ENCODE measurements around the gene SEL1L2. TPM values are rescaled to one million over a fixed set of nuclear protein-coding genes. Genes with fewer than 3 reads are reported as not detected.

The SEL1L2 gene
- total RNA-seq, 1 experiment from 2014 or later: not detected

GRCh38 chr20:13910492-13910891 lies 79.9 kb downstream of the SEL1L2 start:
- no peaks in the 10 kb centered on the region for H3K4me1 Mint-ChIP-seq
- CTCF ChIA-PET: no interaction called here
- H3K36me3 Mint-ChIP-seq: no peaks in the 10 kb centered on the region
- ATAC-seq (no peak), DNase-seq (ENCODE audit: low spot score) (no peak)
- H3K27me3 Mint-ChIP-seq (ENCODE audit: low read depth): no peaks in the 10 kb centered on the region
- H3K9me3 Mint-ChIP-seq: no peaks in the 10 kb centered on the region
- POLR2A ChIA-PET: no interaction called here
- TF ChIP-seq PRDM15 (CRISPR knock-in tag; IDR thresholded peaks at IDR 0.05) (no peak), CREM (CRISPR knock-in tag; IDR thresholded peaks at IDR 0.05) (no peak), ZNF232 (CRISPR knock-in tag; IDR thresholded peaks at IDR 0.05) (no peak), ESRRA (CRISPR knock-in tag; IDR thresholded peaks at IDR 0.05; ENCODE audit: borderline replicate concordance) (no peak), KAT7 (CRISPR knock-in tag; IDR thresholded peaks at IDR 0.05; ENCODE audit: borderline replicate concordance) (no peak), JAZF1 (CRISPR knock-in tag; IDR thresholded peaks at IDR 0.05) (no peak), FOXP4 (CRISPR knock-in tag; IDR thresholded peaks at IDR 0.05) (no peak), IRF1 (CRISPR knock-in tag; IDR thresholded peaks at IDR 0.05) (no peak), ZNF219 (CRISPR knock-in tag; IDR thresholded peaks at IDR 0.05; ENCODE audit: borderline replicate concordance) (no peak), ZNF423 (CRISPR knock-in tag; IDR thresholded peaks at IDR 0.05) (no peak), ZNF121 (CRISPR knock-in tag; IDR thresholded peaks at IDR 0.05) (no peak), CREB1 (CRISPR knock-in tag; IDR thresholded peaks at IDR 0.05) (no peak)
- no peak overlapping the region for H3K4me3 Mint-ChIP-seq
- H3K27ac Mint-ChIP-seq: no peak overlapping the region

- Mint-ChIP-seq H3K27me3 (ENCODE audit: low read depth) (no peaks in the 10 kb centered on the region), H3K27ac (no peak overlapping the region), H3K9me3 (no peaks in the 10 kb centered on the region), H3K4me3 (no peak overlapping the region), H3K36me3 (no peaks in the 10 kb centered on the region), H3K4me1 (no peaks in the 10 kb centered on the region)
- ATAC-seq (no peak), DNase-seq (ENCODE audit: low spot score) (no peak)
- TF ChIP-seq ZSCAN18 (CRISPR knock-in tag; IDR thresholded peaks at IDR 0.05): no peak
- TF ChIP-seq PRDM15 (CRISPR knock-in tag; IDR thresholded peaks at IDR 0.05): no peak
- no peak for TF ChIP-seq ZNF121 (CRISPR knock-in tag; IDR thresholded peaks at IDR 0.05)
- TF ChIP-seq ZNF219 (CRISPR knock-in tag; IDR thresholded peaks at IDR 0.05; ENCODE audit: borderline replicate concordance): no peak
- TF ChIP-seq NR3C1 (CRISPR knock-in tag; conservative IDR thresholded peaks at IDR 0.05; ENCODE audit: low read depth): no peak
- TF ChIP-seq ZNF671 (CRISPR knock-in tag; IDR thresholded peaks at IDR 0.05): no peak
- no peak for TF ChIP-seq E2F4 (CRISPR knock-in tag; IDR thresholded peaks at IDR 0.05; ENCODE audit: borderline replicate concordance, low read depth)
- no peak for TF ChIP-seq TP53 (CRISPR knock-in tag; IDR thresholded peaks at IDR 0.05)
- ChIA-PET POLR2A (no interaction called here), CTCF (interaction anchor here (1.6 kb wide), 1 partner anchor 44 kb away, joined by 4 read pairs; no protein-coding TSS in a partner anchor)
Measured at GRCh38 chr20:13909067-13909466, 81.3 kb downstream of the SEL1L2 start.

All from WTC11 (cell line).